RPMI7951 (cell line): Measurements from ENCODE around the gene SLC12A4. TPM values are rescaled to one million over a fixed set of nuclear protein-coding genes. Genes with fewer than 3 reads are reported as not detected.
A peak's percentile ranks its signal among the peaks of the same experiment; 100 is the strongest.
"Not testable (repeated sequence)": the region's sequence is repeated elsewhere in the genome, so short reads cannot be mapped to it uniquely, and the experiment has no call there.

Experiments used
- DNase-seq: peaks from one replicate; pipeline ENCODE4 v3.0.0-alpha.2; 2012; ENCODE audit warnings: low read depth
- total RNA-seq: library from RNA; depleted of rRNA; stranded (reverse); fragments of >200 nt; shearing (Covaris generic); gene quantifications from 2 replicates; pipeline ENCODE4 v1.2.3, GENCODE V29; 2014; rRNA removed

SLC12A4 gene
- total RNA-seq = 23.6 and 37.0 TPM in 2 replicates

DNA sequence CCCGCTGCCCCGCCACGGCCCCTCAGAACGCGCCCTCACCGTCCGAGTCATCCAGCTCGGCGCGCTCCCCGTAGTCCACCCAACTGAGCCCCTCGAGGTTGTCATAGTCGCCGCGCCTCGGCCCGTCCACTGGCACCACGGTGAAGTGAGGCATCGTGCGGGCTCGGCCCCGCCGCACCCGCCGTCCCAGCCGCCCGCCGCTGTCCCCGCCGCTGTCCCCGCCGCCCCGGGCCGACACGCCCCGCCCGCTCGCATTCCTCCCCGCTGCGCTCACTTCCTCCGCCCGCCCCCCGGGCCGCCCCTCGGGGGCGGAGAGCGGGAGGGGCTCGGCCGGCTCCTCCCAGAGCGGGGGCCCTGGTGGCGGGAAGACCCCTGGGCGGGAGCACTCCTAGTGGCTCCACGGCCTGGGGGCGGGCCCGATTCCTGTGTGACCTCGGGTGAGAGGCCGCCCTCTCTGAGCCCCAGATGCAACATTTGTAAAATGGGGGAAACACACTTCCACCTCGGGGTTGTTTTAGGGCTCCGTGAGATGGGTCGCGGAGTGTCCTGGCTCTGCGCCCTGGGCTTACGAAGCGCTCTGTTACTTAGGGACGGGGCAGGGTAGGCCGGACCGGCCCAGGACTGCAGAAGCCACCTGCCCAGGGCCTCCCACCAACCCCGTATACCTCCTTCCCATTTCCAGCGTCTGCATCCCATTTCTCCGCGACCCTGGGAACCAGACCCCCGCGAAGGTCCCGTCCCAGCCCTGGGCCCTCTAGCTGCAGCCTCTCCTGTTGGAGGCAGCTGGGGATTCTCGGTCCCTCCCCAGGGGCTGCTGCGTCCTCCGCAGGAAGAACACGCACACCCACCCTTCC, at the start of gene SLC12A4:
Gene SLC12A4, minus strand, starts transcription at position 238 of the 854 bp plus-strand sequence. Its CDS starts 84 bp downstream, at position 154.
- peak; percentile 86 for DNase-seq

DNA sequence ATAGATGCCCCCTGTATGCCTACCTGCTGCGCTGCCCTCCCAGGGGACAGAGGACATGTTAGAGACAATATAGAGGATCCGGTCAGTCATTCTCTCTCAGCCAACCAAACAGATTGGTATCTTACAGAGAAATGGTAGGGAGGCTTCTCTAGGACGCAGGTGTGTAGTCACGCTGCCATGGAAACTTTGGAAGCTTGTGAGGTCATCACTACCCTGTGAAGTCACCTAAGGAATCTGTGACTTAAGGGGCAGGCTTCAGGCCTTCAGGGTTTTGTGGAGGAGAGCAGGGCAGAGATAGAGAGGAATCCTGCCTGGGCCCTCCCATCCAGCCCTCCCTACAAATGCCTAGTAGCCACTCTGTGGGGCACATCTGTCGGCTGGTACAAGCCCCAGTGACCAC, 47.2 kb upstream of the SLC12A4 start, which contains the start of gene DPEP2NB:
Gene DPEP2NB, minus strand, starts transcription at position 231 of the 400 bp plus-strand sequence. Its CDS starts 141 bp downstream, at position 90.
- no peak for DNase-seq

DNA sequence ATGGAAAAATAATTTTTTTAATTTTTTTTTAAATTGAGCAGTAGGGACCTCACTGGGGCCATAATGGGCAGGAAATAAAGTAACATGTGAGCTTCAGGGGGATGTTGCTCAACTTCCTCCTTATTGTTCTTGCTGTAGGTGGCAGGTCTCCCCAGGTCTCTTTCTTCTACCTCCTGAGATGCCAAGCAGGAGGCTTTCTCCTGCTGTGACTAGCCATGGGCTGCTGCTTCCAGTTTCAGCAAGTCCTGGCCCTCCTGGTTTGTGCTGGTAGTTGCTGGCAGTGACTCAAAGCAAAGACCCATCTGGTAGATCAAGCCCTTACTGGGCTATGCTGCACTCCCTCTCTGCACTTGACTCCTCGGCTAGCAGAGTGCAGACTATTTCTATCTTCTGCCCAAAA, 45.0 kb upstream of the SLC12A4 start:
- DNase-seq = no peak

DNA sequence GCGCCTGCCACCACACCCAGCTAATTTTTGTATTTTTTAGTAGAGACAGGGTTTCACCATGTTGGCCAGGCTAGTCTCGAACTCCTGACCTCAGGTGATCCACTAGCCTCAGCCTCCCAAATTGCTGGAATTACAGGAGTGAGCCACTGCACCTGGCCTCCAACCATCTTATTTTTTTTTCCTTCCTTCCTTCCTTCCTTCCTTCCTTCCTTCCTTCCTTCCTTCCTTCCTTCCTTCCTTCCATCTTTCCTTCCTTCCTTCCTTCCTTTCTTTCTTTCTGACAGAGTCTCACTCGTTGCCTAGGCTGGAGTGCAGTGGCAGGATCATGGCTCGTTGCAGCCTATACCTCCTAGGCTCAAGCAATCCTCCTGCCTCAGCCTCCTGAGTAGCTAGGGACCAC, 41.4 kb upstream of the SLC12A4 start:
- DNase-seq = not testable (repeated sequence)

DNA sequence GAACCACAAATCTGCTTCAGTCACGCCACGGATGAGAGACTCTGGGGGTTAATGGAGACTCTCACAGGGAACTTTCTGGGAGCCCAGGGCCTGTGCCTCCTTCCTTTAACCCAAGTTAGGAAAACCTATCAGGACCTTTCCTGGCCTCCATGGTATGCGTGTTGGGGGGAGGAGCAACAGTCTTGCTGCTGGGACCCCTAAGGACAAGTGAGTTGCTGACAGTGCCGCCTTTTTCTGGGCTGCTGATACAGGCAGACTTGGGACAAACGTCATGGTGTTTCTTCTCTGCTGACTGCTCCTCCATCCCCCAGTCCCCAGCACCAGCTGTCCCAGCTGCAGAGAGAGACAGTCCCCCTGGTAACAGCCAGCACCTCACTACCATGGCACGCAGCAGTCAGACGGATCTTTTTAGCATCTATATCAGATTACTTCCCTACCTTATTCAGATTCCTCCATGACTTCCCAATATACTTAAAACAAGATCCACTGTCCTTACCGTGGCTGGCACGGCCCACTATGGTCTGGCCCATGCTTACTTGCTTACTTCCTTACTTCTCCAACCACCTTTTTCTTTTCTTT, 40.8 kb upstream of the SLC12A4 start:
- no peak for DNase-seq

DNA sequence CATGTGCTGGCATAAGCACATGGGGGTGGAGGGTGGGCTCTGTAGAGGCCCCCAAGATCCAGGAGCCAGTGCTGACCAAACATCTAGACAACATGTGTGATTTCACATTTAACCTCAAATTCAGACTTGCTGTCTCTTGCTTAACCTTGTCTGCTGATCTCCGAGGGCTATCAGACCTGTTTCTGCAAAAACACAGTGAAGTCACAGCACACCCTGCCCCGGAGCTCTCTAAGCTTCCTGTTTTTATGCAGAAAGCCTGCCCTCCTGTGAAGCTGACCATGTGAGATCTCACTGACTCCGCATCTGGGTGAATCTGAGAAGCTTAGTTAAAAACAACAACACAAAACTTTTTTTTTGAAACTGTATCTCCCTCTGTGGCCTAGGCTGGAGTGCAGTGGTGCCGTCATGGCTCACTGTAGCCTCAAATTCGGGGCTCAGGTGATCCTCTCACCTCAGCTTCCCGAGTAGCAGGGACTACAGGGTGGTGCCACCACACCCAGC, 37.4 kb upstream of the SLC12A4 start:
- no peak for DNase-seq

DNA sequence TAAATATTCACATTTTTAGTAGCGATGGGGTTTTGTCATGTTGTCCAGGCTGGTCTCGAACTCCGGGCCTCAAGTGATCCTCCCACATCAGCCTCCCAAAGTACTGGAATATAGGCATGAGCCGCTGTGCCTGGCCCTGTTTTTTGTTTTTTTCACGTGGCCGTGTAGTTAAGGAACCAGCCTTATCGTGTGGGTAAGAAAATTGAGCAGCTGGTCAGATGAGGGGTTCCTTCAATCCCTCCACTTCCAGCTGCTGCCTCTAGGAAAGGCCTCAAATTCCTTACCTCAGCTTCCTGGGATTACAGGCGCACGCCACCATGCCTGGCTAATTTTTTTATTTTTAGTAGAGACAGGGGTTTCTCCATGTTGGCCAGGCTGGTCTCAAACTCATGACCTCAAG, 36.8 kb upstream of the SLC12A4 start:
- DNase-seq = no peak

DNA sequence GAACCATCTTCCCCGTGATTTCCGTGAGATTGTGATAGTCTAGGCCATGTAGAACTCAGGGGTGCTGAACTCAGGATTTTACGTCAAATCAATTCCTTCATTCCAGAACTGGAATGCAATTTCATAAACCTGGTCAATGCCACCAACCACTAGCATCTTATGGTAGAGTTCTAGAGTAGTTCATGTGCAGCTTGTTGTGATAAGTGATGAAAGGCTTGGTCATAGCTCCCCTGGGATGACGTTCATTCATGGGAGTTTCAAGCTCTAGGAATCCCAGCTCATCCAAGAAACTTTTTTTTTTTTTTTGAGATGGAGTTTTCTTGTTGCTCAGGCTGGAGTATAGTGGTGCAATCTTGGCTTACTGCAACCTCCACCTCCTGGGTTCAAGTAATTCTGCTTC, 34.6 kb upstream of the SLC12A4 start:
- no peak for DNase-seq

DNA sequence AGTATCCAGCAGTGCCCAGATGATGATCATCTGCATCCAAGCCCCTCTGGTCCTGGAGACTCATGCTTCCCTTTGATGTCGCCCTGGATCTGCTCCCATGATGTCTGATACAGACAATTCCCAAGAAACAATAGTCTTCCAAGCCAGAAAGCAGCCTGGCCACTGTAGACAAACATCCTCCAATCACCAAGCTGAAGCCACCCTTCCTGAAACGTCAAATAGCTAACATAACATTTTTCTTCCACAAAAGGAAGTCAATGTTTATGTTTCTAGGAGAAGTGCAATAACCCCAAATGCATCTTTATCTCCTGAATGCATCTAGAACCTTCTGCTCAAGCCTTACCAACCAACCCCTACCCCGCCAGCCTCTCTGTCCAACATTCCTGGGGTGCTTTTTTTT, 32.0 kb upstream of the SLC12A4 start:
- DNase-seq = no peak

DNA sequence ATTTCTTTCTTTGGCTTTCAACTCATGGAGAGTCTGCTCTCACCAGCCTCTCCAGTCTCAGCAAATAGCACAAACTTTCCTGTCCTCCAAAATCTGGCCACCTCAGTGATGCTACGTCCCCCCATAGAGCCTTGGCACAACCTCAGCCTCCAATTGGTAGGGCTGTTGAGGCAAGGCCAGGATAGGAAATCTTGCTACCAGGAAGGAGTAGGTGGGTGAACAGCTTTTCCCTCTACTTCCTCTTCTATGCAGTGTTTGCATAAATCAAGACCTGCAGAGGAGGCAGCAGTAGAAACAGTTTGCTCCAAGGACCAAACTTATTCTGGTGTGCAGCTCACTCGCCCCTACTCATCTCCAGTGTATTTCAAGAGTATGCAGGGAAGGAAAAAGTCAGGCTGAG, 31.5 kb upstream of the SLC12A4 start:
- DNase-seq = no peak

DNA sequence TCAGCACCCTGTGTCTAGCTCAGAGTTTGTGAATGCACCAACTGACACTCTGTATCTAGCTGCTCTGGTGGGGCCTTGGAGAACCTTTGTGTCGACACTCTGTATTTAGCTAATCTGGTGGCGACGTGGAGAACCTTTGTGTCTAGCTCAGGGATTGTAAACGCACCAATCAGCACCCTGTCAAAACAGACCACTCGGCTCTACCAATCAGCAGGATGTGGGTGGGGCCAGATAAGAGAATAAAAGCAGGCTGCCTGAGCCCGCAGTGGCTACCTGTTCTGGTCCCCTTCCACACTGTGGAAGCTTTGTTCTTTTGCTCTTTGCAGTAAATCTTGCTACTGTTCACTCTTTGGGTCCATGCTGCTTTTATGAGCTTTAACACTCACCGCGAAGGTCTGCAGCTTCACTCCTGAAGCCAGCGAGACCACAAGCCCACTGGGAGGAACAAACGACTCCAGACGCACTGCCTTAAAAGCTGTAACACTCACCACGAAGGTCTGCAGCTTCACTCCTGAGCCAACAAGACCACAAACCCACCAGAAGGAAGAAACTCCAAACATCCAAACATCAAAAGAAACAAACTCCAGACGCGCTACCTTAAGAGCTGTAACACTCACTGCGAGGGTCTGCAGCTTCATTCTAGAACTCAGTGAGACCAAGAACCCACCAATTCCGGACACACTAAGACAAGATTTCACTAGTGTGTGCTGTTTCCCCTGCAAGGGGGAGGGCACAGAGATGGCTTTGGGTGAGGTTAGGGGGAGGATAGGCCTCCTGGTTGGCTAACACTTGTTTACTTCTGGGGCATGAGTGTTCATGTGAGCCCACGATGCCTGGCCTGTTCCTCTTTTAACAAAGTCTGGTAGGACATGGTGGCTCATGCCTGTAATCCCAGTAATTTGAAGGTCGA, 30.6 kb upstream of the SLC12A4 start, which contains the start of gene DPEP2:
Gene DPEP2, minus strand, starts transcription at position 706 of the 910 bp plus-strand sequence. CDS start 6,272 bp downstream, outside the sequence.
- not testable (repeated sequence) for DNase-seq

DNA sequence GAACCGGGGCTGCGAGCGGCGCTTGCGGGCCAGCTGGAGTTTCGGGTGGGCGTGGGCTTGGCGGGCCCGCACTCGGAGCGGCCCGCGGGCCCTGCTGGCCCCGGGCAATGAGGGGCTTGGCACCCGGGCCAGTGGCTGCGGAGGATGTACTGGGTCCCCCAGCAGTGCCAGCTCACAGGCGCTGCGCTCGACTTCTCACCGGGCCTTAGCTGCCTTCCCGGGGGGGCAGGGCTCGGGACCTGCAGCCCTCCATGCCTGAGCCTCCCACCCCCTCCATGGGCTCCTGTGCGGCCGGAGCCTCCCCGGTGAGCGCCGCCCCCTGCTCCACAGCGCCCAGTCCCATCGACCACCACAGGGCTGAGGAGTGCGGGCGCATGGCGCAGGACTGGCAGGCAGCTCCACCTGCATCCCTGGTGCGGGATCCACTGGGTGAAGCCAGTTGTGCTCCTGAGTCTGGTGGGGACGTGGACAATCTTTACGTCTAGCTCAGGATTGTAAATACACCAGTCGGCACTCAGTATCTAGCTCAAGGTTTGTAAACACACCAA, 29.9 kb upstream of the SLC12A4 start:
- not testable (repeated sequence) for DNase-seq

DNA sequence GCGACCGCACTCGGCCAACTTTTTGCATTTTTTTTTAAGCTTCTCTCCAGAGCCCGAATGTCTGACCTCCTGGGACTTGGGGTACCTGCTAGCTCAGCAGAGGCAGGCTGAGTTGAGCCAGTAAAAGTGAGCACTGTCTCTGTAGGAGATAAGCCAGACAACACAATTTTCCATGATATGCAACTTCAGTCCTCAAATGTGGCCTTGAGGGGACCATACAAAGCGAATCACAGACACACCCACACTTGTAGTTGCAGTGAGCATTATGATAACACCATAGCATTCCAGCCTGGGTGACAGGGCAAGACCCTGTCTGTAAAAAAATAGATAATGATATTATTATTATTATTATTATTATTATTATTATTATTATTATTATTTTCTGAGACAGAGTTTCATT, 28.2 kb upstream of the SLC12A4 start:
- DNase-seq = no peak

DNA sequence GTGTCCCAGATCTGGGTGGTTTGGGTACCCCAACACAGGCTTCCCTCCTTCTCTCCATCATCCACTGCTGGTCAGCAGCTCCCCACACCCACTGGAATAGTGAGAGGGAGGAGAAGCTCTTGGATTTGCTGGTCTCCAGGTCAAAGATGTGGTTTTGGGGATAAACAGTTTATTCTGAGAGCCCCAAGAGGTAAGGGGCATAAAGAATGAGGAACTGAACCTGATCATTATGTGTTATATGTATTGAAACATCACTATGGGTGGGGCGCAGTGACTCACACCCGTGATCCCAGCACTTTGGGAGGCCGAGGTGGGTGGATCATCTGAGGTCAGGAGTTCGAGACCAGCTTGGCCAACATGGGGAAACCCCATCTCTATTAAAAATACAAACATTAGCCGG, 27.0 kb upstream of the SLC12A4 start:
- DNase-seq = no peak

DNA sequence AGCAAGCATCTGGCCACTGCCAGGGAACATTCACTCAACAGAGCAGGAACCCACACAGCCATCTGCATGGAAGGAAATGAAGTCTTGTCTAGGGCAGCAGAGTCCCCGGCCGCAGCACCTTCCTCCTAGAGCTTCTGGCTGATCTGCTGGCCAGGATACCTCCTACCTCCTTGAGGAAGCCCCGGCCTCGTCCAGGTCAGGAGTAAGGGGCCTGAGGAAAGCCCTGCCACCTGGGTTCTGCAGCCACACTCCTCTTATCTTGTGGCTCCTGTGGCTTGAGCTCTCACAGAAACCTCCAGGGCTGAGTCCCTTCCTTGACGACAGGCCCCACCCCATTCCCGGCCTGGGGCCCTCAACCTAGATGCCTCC, 25.6 kb upstream of the SLC12A4 start:
- not testable (repeated sequence) for DNase-seq

DNA sequence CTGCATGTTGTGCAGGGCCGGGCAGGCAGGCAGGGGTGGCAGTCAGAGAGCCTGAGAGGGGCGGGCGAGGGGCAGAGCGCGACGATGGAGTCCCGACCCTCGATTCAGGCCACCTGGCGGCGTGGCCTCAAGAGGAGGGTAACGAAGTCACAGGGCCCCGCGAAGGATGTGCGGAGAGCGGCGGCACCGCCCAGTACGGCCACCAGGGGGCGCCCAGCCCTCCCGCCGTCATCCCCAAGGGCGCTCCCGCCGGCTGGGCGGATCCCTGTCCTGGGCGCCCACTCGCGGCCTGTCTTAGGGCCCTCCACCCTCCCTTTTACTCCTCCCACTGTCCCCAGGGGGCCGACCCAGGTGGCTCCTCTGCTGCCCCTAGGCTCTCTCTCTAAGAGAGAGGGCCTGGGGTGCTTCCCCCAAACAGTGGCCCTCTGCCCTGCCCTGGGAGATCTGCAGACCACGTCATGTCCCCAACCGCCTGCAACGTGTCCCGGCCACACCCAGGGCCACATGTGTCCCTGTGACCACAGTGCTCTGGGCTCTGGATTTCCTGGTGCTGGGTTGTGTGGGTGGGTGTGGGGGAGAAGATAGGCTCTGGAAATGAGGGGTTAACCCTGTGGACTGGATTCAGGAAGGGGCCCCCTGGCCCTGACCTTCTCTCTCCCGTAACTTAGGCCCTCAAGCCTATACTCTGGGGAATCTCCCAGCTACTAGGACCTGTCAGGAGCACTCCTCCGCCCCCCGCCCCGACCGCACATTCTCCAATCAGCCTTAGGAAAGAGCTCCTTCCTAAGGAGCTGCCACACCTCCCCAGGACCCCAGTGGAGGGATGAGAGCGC, 25.0 kb upstream of the SLC12A4 start:
- peak; percentile 77 for DNase-seq

DNA sequence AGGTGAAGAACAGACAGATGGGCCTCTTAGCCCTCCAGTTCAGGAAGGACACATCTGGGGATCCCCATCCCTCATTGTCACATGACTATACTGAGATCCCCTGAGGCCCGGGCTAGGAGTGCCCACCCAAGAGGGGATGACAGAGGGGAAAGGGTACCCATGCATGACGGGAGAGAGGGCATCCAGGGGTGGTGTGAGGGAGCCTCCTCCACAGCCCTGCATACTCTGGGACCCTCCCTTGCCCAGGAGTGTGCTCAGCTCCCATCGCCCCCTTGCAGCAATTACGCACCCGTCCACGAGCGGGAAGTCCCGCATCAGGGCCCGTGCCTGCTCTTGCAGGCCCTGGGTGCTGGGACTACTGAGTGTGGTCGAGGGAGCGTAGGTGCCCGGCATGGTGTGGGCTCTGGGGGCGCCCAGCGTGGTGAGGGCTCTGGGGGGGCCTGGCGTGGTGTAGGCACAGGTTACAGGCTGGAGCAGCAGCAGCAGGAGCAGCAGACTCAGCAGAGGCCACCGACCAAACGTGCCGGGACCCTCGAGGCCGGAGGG, 24.3 kb upstream of the SLC12A4 start:
- DNase-seq = no peak

DNA sequence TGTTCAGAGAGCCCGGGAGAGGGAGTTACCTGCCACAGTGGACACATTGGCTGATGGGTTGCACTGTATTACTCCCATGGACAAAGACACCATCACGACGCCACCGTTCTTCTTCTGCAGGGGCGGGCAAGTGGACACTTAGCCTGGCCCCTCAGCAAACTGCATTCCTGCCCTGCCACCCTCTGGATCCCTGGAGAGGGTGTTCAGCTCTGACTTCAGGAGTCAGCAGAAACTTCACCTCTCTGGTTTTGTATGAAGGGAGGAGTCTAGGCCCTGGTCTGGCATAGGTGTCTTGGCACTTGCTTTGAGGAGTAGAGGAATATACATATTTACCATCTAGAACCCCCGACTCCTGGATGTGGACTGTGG, 21.6 kb upstream of the SLC12A4 start:
- DNase-seq = no peak

DNA sequence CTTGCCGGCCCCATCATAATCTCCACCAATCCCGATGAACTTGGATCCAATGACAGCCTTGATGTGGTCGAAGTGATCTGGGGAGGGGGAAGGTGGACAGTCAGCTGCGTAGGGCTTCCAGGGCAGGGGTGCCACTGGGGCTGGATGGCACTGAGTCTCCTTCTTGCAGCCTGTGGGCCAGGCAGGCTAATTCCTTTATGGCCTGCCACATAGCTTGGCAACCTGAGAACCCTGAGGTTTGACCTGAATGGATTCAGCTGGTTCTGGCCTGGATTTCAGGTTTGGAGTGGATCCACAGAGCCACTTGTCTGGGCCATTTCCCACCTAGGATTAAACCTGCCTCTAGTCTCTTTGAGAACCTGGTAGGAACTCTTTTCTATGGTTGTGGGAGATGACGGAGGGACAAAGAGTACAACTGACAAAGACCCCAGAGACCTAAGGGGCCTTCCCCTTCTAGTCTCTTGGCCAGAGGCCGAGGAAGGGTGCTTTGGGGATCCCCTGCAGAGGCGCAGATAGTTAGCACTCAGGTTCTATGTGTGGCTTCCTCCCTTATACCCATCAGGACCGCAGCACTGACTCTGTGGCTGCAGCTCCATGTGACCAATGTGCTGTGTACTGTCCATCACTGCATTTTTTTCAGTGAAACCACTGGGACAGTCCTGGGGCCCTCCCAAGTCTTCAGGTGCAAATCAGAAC, 21.0 kb upstream of the SLC12A4 start:
- DNase-seq = no peak

DNA sequence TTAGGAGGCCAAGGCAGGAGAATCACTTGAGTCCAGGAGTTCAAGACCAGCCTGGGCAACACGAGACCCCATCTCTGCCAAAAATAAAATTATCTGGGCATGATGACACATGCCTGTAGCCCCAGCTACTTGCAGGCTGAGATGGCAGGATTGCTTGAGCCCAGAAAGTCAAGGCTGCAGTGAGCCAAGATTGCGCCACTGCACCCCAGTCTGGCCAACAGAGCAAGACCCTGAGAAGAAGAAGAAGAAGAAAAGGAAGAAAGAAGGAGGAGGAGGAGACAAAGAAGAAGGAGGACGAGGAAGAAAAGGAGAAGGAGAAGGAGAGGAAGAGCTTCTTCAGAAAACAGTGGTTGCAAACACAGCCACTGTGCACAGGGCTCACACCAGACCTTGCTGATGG, 20.2 kb upstream of the SLC12A4 start:
- no peak for DNase-seq
